NCI-H2107 treated with DMSO at 0.1 percent for 48 hours (cell line): ENCODE measurements around the gene DOLK.

Experiments used
- DNase-seq: peaks from one replicate; lab custom pipeline; 2025; ENCODE audit not compliant: unreplicated experiment; lab: John Stamatoyannopoulos, UW

The DOLK gene

DNA sequence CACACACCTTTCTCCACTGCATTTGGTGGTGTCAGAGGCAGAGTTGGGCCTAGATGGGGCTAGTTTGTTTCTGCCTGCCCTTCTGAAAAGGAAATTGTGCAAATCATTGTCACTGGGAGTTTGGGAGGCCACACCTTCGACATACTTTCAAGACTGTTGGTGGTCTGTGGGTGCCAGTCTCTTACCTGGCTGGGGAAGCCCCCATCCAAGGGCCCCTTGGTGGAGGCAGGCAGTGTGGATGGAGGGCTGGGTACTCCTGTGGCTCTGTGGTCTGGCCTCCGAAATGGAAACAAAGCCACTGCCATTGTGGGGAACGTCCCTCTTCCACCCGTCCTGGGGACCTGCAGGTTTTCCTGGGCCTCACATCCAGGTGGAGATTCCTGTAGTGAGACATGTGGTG is 37.5 kb downstream of the DOLK start:
- DNase-seq: no peak

DNA sequence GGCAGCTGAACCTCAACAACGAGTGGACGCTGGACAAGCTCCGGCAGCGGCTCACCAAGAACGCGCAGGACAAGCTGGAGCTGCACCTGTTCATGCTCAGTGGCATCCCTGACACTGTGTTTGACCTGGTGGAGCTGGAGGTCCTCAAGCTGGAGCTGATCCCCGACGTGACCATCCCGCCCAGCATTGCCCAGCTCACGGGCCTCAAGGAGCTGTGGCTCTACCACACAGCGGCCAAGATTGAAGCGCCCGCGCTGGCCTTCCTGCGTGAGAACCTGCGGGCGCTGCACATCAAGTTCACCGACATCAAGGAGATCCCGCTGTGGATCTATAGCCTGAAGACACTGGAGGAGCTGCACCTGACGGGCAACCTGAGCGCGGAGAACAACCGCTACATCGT is 39.0 kb downstream of the DOLK start:
- DNase-seq: no peak

DNA sequence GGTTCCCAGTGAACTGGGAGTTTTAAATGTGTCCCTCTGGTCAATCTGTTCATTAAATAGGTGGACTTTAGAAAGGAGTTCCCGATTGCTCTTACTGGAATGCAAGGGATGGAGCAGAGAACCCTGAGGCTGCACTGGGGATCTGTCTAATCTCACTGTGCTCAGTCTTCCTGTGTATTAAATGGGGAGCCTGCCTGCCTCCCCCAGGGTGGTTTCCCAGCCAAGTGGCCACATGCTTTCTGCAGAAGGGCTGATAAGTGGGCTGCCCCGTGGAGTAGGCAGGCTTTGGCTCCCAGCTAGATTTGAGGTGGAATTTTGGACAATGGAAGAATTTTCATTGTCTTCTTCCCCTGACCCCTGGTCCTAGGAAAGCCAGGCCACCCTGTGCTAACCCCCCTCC is 40.7 kb downstream of the DOLK start:
- DNase-seq: no peak

DNA sequence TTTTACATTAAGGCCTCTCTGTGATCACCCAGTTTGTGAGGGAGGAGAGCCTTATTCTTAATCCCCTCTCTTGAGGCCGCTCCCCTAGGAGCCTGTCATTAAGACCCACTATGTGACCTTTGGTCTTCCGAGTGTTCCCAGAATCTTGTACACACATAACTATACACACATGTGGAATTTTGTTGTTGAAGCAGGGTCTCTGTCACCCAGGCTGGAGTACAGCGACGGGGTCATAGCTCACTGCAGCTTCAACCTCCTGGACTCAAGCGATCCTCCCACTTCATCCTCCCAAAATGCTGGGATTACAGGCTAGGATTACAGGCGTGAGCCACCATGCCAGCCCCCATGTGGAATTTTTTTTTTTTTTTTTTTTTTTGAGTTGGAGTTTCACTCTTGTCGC is 41.4 kb downstream of the DOLK start:
- no peak for DNase-seq

DNA sequence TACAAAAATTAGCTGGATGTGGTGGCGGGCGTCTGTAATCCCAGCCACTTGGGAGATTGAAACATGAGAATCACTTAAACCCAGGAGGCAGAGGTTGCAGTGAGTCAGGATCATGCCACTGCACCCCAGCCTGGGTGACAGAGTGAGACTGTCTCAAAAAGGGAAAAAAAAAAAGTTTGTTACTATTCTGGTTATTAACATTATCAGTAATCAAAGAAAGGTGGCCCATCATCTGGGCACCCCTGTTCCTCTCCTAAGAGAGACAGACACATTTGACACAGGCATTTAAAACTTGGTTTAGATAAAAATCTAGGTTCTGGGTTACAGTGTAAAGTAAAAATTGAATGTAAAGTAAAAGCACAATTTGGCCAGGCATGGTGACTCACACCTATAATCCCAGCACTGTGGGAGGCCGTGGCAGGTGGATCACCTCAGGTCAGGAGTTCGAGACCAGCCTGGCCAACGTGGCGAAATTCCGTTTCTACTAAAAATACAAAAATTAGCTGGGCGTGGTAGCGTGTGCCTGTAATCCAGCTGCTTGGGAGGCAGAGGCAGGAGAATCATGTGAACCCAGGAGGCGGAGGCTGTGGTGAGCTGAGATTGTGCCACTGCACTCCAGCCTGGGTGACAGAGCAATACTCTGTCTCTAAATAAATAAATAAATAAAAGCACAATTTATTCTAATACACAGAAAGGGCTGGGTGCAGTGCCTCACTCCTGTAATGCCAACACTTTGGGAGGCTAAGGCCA is 43.4 kb downstream of the DOLK start:
- DNase-seq: no peak

DNA sequence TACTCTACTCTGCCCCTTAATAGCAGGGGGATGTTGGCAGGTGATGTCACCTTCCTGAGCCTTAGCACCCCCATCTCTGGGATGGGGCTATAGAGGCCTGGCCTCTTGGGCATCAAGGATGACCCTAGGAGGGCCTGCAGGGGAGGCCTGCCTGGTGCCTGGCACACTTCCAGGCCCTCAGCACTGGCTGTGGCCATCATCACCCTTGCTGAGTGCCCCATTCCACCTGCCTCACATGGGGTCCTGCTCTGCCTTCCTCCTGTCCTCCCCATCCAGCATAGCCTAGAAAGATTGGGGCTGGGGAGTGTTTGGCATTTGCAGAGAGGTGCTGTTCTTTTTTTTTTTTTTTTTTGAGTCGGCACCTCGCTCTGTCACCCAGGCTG is 44.3 kb downstream of the DOLK start:
- no peak for DNase-seq

DNA sequence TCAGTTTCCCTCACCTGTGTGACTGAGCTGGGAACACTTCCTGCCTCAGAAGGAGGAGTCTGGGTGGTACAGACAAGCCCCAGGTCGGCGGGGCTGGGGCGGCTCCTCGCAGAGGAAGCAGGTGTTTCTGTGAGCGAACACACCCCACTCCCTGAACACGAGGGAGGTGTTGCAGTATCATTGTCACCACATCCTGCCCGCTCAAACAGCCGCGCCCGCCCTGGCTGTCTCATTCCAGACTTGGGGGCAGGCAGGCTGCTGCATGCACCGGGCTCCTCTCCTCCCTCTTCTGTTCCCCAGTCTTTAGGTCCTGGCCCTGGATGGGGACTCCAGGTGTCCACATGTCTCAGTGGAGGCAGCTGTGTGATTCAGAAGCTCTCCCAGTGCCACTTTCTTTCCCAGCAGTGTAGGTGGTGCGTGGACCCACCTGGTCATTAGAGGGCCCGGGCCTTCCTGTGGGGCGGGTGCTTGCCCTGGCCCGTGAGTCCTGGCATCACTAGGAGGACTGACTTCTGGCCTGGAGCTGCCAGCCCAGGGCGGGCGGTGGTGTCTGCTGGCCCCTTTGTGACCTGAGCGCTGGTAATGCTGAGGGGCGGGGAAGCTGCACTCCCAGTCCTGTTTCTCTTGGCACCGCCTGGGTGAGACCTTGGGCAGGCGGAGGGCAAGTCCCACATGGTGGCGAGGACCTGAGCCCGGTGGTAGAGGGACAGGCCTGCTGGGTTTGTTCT is 44.9 kb downstream of the DOLK start:
- DNase-seq: peak; percentile 22

DNA sequence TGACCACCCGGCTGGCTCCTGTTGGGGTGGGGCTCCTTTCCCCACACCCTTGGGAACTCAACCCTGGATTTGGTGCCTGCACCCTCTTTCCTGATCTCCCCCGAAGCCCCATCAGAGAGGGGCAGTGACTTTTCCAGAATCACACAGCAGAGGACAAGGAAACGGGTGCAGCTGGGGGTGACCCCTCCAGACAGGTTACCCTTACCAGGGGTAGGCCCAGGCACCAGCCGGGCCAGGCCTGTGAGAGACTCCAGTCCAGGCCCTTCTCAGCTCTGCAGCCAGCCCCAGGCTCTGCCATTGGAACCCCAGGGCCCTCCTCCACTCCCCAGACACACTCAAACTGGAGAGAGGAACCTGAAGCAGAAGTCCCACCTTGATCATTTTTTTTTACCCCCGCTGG is 45.6 kb downstream of the DOLK start:
- DNase-seq: no peak

DNA sequence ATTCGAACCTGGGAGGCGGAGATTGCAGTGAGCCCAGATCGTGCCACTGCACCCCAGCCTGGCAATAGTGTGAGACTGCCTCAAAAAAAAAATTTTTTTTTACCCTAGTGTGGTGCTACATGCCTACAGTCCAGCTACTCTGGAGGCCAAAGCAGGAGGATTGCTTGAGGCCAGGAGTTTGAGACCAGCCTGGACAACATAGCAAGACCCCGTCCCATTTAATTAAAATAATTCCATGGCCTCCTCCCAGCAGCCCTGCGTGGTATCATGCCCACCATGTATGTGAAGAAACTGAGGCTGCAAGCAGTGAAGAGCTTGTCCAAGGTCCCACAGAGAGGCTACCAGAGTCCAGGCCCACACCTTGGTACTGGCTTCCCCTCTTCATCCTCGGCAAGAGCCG is 46.0 kb downstream of the DOLK start:
- no peak for DNase-seq

DNA sequence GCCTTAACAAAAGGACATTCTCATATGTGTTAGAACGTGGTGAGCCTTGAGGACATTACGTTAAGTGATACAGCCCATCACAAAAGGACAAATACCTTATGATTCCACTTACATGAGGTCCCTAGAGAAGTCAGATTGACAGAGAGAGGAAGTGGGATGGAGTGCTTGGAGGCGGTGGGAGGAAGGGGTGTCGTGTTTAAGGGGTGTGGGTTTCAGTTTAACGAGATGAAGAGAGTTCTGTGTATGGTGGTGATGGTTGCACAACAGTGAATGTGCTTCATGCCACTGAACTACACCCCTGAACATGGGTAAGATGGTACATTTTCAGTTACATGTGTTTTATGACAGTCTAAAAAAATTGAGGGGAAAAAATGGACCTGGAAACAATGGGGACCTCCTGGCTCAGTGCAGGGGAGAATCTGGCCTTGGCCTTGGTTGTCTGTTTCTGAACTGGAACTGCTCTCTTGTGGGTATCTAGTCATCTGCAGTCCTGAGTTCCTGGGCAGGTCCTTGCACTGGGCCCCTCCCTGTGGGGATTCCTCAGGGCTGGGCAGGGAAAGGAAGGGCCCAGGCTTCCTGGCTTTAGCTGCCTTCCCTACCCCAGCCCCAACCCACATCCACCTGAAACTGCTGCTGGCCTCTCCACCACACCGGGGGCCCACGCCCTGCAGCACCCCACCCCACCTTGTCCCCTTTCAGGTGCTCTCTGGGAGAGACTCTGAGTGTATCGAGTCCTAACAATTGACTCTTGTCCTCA is 47.7 kb downstream of the DOLK start:
- DNase-seq: no peak

DNA sequence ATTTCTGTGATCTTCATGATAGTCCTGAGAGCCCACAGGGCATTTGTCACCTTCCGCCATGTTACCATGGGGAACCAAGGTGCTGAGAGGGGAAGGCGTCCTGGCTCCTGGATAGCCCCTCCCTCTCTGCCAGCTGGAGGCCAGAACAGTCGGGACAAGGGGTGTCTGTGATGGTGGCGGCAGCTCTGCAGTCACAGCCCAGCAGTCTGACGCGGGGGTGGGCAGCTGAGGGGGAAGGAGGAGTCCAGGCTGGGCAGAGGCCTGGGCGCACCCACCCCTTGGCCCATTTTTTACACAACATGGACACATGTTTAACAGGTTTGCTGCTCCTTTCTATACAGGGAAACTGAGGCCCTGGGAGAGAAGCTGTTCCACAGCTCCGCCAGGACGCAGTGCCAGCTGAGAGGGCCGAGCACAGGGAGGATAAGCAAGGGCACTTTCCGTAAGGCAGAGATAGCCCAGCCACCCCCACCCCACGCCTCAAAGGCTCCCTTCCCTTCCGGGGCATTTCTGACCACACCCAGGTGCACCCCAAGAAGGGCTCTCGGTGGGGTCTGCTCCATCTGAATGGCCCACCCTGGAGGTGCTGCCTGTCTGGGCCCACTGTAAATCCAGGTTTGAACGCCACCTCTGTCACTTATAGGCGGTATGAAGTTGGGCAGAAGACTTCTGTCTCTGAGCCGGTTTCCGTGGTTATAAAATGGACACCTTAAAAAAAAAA is 48.4 kb downstream of the DOLK start:
- no peak for DNase-seq

DNA sequence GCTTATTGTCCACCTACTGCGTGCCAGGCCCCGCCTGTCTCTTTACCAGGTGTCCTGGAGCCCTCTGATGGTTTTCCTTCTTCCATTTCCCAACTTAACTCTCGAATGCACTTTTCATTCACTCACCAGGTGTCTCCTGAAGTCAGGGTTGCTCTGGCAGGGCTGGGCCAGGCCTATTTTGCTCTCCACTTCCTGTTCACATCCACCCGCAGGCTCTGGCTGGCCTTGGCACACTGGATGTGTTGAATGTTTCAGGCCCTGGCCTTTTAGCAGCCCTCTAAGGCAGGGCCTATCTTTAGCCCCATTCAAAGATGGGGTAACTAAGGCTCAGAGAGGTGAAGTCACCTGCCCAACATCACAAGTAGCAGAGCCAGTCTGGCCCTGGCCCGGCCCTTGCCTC is 49.0 kb downstream of the DOLK start:
- no peak for DNase-seq

DNA sequence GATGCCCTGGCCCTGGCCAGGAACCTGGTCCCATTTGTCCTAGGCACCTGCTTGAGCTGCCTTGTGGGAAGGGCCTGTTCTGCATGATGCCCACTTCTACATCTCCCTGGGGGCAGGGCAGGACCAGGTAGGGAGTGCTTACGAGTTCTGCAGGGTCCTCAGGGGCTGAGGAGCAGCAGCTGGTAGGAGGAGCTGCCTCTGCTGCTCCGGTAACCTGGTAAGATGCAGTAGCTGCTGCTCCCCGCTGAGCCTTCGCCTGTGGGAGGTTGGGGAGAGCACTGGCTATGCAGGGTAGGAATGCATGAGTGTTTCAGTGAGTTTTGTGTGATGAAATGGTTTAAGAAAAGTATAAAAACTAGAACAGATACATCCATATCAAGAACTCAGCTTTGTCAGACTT is 51.8 kb downstream of the DOLK start:
- DNase-seq: peak; percentile 50
